ENCODE measurements around the gene FAM186B. TPM values are rescaled to one million over a fixed set of nuclear protein-coding genes. Genes with fewer than 3 reads are reported as not detected.

FAM186B gene
- total RNA-seq, 1 donor from 2014 or later, result 0.26 TPM

DNA sequence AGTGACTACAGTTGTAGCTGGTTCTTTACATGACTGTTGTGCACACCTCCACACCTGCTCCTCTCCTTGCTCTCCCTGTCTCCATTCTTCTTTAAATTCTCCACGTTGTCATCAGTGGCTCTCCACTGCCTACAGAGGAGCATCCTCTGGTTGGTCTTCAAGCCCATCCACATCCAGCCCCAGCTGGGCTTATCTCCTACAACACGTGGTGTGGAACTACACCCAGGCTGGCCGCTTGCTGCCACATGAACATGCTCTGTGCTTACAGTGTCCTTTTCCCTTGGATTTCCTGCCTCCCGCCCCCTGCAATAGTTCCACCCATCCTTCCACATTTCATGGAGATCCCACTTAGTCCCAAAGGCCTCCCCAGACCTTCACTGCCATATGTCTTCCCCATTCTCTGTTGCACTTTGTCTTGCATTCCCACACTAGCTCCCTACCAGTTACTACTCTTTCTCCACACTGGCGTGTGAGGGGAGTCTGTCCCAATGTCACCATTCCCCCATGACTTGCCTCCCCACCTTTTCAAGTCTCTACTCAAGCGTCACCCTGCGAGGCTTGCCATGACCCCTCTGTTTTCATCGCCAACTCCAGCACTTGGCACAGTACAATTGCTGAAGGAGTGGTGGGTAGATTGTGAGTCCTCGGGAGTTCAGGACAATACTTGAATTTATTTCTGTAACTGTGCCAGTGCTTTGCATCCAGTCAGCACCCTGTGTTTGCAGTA, 27.7 kb downstream of the FAM186B start:
- FAIRE-seq (no peak), DNase-seq (ENCODE audit: low read depth) (no peak)
- peaks cover 2% of the 10 kb centered on the region for H3K36me3 ChIP-seq (ENCODE audit: control insufficient read depth, insufficient read depth, low read length)
- no peaks in the 10 kb centered on the region for H3K27me3 ChIP-seq (ENCODE audit: control insufficient read depth, insufficient read depth, low read length)
- H3K4me3 ChIP-seq (ENCODE audit: low read depth, low read length), result no peak overlapping the region
- TF ChIP-seq, protein P1, sequence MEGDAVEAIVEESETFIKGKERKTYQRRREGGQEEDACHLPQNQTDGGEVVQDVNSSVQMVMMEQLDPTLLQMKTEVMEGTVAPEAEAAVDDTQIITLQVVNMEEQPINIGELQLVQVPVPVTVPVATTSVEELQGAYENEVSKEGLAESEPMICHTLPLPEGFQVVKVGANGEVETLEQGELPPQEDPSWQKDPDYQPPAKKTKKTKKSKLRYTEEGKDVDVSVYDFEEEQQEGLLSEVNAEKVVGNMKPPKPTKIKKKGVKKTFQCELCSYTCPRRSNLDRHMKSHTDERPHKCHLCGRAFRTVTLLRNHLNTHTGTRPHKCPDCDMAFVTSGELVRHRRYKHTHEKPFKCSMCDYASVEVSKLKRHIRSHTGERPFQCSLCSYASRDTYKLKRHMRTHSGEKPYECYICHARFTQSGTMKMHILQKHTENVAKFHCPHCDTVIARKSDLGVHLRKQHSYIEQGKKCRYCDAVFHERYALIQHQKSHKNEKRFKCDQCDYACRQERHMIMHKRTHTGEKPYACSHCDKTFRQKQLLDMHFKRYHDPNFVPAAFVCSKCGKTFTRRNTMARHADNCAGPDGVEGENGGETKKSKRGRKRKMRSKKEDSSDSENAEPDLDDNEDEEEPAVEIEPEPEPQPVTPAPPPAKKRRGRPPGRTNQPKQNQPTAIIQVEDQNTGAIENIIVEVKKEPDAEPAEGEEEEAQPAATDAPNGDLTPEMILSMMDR (IDR thresholded peaks at IDR 0.05; ENCODE audit: insufficient read depth, low read length, severe bottlenecking), result no peak

DNA sequence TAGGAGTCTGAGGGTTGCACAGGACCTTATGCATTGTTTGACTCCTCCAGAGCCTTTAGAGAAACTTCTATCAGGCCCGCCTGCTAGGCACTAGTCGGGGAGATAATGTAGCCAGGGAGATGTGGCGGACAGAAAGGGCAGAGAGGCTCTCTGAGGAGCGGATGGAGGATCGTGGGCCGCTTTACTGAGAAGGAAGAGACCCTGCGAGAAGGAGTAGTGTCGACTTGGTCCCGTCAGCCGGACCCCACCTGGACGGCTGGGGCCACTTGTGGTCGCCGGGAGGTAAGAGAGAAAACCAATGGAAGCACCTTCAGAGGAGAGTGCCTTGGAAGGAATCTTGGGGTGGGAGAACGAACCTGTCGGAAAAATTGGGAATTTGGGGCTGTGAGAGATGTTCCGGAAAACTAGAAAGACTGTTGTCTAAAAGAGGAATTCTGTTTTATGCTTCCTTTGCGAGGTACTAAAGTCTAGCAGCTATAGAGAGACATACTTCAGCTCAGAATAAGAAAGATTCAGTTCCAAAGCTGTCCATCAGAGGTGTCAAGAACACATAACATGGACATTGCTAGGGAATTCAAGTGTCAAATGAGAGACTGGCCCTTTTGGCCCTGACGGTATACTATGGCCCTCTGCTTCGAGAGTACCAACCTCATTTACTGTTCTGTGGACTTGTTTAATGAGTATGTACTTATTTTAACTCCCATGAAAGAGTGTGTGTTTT, 36.8 kb downstream of the FAM186B start:
- Histone ChIP-seq H3K4me3 (ENCODE audit: low read depth, low read length) (peak overlapping the region; percentile 90), H3K36me3 (ENCODE audit: control insufficient read depth, insufficient read depth, low read length) (peaks cover 17% of the 10 kb centered on the region), H3K27me3 (ENCODE audit: control insufficient read depth, insufficient read depth, low read length) (no peaks in the 10 kb centered on the region)
- TF ChIP-seq, protein P1 (IDR thresholded peaks at IDR 0.05; ENCODE audit: insufficient read depth, low read length, severe bottlenecking), result no peak
- DNase-seq (ENCODE audit: low read depth), result no peak
- FAIRE-seq, result no peak

DNA sequence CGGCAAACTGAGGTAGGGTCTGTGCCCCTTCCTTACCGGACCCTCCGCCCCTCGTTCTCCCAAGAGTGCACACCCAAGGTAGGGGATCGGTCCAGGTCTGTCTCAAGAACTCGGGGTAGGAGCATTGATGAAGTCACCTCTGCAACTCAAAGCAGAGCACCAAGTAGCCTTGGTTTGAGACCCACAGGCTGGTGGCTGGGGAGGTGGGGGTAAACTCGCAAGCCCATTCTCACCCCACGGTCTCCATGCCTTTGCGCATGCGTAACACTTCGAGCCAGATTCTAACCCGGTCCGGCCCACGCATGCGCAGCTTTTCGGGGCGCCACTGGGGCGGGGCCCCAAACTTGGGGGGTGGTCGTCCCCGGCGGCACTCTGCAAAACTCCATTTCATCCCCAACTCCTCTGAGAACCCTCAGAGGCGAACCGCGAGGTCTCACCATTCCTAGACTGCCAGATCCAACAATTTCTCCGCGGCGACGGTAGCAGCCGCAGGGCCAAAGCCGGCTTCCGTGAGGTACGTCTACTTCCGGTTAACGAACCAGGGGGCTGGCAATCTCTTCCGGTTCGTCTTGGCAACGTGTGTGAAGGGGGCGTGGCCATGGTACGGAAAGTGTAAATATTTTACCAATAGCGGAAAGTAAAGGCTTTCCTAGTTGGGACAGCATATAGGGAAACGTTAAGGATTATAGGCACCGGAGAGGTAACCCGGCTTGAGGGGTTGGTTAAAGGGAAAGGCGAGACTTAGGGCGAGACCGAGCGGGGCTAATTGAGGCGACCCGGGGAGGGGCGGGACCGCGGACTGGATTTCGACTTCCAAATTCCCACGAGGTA, 37.6 kb downstream of the FAM186B start, which contains the start of gene MCRS1:
Gene MCRS1, minus strand, starts transcription at position 532 of the 831 bp plus-strand sequence. CDS start 1,411 bp downstream, outside the sequence.
- DNase-seq (ENCODE audit: low read depth) (peak; percentile 87), FAIRE-seq (no peak)
- Histone ChIP-seq H3K27me3 (ENCODE audit: control insufficient read depth, insufficient read depth, low read length) (no peaks in the 10 kb centered on the region), H3K36me3 (ENCODE audit: control insufficient read depth, insufficient read depth, low read length) (peaks cover 24% of the 10 kb centered on the region), H3K4me3 (ENCODE audit: low read depth, low read length) (peak within 1 kb of the TSS; percentile 90)
- TF ChIP-seq, protein P1 (IDR thresholded peaks at IDR 0.05; ENCODE audit: insufficient read depth, low read length, severe bottlenecking), result no peak

DNA sequence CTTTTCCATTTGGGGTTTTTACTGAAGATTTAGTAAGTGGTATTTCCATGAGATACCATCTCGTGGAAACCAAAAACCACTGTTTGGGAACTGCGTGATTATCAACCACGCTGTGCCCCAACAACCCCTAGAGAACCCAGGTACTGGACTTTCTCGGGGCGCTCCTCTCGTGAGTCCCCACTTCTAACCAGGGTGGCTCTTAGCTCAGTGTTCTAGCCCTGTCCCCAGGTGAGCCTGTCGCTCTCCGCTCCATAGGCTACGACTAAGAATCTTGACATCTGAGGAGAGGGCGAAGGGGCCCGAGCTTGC, 38.2 kb downstream of the FAM186B start:
- H3K4me3 ChIP-seq (ENCODE audit: low read depth, low read length), result peak overlapping the region; percentile 90
- FAIRE-seq, result no peak
- TF ChIP-seq, protein P1 (IDR thresholded peaks at IDR 0.05; ENCODE audit: insufficient read depth, low read length, severe bottlenecking), result no peak
- no peaks in the 10 kb centered on the region for H3K27me3 ChIP-seq (ENCODE audit: control insufficient read depth, insufficient read depth, low read length)
- no peak for DNase-seq (ENCODE audit: low read depth)
- H3K36me3 ChIP-seq (ENCODE audit: control insufficient read depth, insufficient read depth, low read length), result peaks cover 27% of the 10 kb centered on the region

DNA sequence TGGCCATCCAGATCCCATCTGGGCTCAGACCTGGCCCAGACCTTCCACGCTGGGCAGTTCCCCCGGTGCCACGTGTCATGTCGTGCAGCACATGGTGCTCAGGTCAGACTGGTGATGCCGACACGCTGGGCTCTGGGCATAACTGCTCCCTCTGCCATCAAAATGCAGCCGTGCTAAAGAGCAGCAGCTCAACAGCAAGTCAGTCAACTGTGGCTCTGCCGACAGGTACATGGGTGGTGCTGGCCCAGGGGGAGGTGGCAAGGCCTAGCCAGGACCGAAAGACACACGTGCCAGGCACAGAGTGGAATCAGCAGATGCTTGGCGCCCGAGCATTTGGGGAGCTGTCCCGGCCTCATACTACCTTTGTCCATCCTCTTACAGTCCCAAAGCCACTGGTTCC, 39.1 kb downstream of the FAM186B start:
- no peak for DNase-seq (ENCODE audit: low read depth)
- FAIRE-seq, result no peak
- Histone ChIP-seq H3K4me3 (ENCODE audit: low read depth, low read length) (no peak overlapping the region), H3K36me3 (ENCODE audit: control insufficient read depth, insufficient read depth, low read length) (peaks cover 28% of the 10 kb centered on the region), H3K27me3 (ENCODE audit: control insufficient read depth, insufficient read depth, low read length) (no peaks in the 10 kb centered on the region)
- TF ChIP-seq, protein P1 (IDR thresholded peaks at IDR 0.05; ENCODE audit: insufficient read depth, low read length, severe bottlenecking), result no peak

All from bronchial epithelial cell (primary cell).